GM21367 (cell line): ENCODE data around the gene C15orf39.
"Not testable (repeated sequence)": the region's sequence is repeated elsewhere in the genome, so short reads cannot be mapped to it uniquely, and the experiment has no call there.

Source experiments
- ATAC-seq: cut with Tn5 transposase; IDR thresholded peaks from one replicate; pipeline ENCODE4 v1.9.1; 2021; ENCODE audit not compliant: unreplicated experiment

C15orf39 gene

GRCh38 chr15:75201616-75202250 is at the start of gene C15orf39:
TSS of gene C15orf39 (plus strand) at chr15:75201882. CDS start at chr15:75206049, 4,167 bp downstream.
- ATAC-seq: peak; percentile 30

GRCh38 chr15:75152382-75153079 is 49.2 kb upstream of the C15orf39 start:
- no peak for ATAC-seq

GRCh38 chr15:75153087-75153486 is 48.6 kb upstream of the C15orf39 start:
- no peak for ATAC-seq

GRCh38 chr15:75153565-75154276 is 48.0 kb upstream of the C15orf39 start:
- no peak for ATAC-seq

- no peak for ATAC-seq
Measured at GRCh38 chr15:75154461-75155062, 47.1 kb upstream of the C15orf39 start.

- no peak for ATAC-seq
Measured at GRCh38 chr15:75156326-75157215, 45.1 kb upstream of the C15orf39 start.

GRCh38 chr15:75158402-75158801 is 43.3 kb upstream of the C15orf39 start:
- ATAC-seq: no peak

GRCh38 chr15:75159244-75159643 is 42.4 kb upstream of the C15orf39 start:
- ATAC-seq: no peak

- ATAC-seq: no peak
Measured at GRCh38 chr15:75161106-75161916, 40.4 kb upstream of the C15orf39 start.

GRCh38 chr15:75161917-75162414 is 39.7 kb upstream of the C15orf39 start:
- no peak for ATAC-seq

GRCh38 chr15:75163150-75163564 is 38.5 kb upstream of the C15orf39 start:
- ATAC-seq: no peak

- no peak for ATAC-seq
Measured at GRCh38 chr15:75164625-75165350, 36.9 kb upstream of the C15orf39 start.

- not testable (repeated sequence) for ATAC-seq
Measured at GRCh38 chr15:75166489-75167063, 35.1 kb upstream of the C15orf39 start.

GRCh38 chr15:75167588-75168350 is 33.9 kb upstream of the C15orf39 start:
- ATAC-seq: no peak

GRCh38 chr15:75168374-75168773 is 33.3 kb upstream of the C15orf39 start:
- no peak for ATAC-seq

GRCh38 chr15:75170203-75170602 is 31.5 kb upstream of the C15orf39 start:
- no peak for ATAC-seq

- no peak for ATAC-seq
Measured at GRCh38 chr15:75170711-75171341, 30.9 kb upstream of the C15orf39 start.
